HG03060 (cell line): Measurements from ENCODE around the gene TACC3.
A peak's percentile ranks its signal among the peaks of the same experiment; 100 is the strongest.
"Not testable (repeated sequence)": the region's sequence is repeated elsewhere in the genome, so short reads cannot be mapped to it uniquely, and the experiment has no call there.

ENCODE experiments used
- ATAC-seq: cut with Tn5 transposase; IDR thresholded peaks from one replicate; pipeline ENCODE4 v1.9.1; 2021; ENCODE audit warnings: low read depth, moderate number of reproducible peaks; ENCODE audit not compliant: unreplicated experiment

Gene TACC3

GRCh38 chr4:1701671-1702070 is 19.6 kb upstream of the TACC3 start:
- ATAC-seq = not testable (repeated sequence)

DNA sequence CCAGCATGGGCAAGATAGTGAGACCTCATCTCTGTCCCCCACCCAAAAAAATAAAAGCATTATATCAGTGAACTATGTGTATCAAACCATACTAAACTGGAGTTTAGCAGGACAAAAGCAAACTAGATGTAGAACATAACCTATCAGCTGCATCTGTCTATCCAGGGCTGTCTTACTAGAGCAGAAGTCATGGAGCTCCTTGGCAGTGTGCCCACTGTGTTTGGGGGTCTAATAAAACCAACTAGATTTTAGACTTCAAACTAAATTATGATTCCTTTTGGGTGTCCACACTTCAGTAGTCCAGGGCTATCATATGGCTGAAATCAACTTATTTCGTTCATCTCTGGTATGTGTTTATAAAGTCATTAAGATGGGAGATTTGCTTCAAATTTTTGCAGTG is 17.5 kb upstream of the TACC3 start:
- no peak for ATAC-seq

GRCh38 chr4:1705732-1706131 is 15.6 kb upstream of the TACC3 start:
- ATAC-seq = no peak

GRCh38 chr4:1706358-1706757 is 15.0 kb upstream of the TACC3 start:
- no peak for ATAC-seq

- ATAC-seq = no peak
Measured at GRCh38 chr4:1708581-1708980, 12.7 kb upstream of the TACC3 start.

DNA sequence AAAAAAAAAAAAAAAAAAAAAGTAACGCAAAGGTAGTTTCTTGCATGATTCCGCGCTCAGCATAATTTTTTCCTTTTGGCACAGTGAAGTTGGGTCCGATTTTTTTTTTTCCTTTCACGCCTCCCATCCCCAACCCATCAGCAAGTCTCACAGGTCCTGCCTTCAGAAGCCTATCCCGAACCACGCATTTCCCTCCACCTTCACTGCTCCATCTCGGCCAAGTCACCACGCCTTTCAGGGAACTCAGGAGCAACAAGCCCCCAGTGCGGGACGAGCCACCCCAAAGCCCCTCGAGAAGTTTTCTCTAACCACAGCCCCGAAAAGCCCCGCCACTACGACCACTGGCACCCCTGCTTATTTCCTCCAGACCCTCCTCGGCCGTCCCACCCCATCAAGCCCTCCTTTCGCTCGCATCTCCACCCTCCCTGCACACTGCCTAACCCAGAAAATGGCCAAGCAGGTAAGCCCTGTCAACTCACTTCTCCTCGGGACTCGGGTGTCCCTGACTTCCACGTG is 10.2 kb upstream of the TACC3 start:
- no peak for ATAC-seq

DNA sequence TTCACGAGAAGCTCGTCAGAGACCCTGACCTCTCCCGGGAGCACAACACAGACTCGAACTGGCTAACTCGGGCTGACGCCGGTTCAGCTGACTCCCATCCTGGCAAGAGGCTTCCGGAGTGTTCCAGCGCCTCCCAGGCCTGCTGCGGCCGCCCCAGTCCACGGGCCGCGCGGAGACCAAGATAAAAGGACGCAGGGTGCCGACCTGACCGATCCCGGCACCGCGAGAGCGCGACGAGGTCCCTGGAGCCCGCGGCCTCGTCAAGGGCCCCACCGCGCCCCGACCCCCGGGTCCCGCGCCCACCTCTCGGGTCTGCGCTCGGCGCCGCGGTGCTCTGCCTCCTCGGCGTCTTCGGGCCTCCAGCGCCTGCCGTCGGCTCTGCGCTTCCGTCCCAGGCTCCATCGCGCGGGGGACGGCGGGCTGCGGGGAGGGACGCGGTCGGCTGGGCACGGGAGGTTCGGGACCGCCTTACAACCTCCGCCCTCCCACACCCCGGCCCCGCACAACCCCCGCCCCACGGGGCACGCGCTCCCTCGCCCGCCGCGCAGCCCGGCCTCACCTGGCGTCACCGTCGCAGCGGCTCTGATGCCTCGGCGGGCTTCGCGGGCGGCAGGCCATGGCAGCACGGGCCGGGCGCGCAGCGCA is 9.6 kb upstream of the TACC3 start:
- ATAC-seq = no peak

- ATAC-seq = peak; percentile 51
Measured at GRCh38 chr4:1712216-1713002, 8.9 kb upstream of the TACC3 start, which contains the start of gene SLBP. Gene SLBP (minus strand): TSS chr4:1712319. CDS start chr4:1712188, 131 bp downstream.

DNA sequence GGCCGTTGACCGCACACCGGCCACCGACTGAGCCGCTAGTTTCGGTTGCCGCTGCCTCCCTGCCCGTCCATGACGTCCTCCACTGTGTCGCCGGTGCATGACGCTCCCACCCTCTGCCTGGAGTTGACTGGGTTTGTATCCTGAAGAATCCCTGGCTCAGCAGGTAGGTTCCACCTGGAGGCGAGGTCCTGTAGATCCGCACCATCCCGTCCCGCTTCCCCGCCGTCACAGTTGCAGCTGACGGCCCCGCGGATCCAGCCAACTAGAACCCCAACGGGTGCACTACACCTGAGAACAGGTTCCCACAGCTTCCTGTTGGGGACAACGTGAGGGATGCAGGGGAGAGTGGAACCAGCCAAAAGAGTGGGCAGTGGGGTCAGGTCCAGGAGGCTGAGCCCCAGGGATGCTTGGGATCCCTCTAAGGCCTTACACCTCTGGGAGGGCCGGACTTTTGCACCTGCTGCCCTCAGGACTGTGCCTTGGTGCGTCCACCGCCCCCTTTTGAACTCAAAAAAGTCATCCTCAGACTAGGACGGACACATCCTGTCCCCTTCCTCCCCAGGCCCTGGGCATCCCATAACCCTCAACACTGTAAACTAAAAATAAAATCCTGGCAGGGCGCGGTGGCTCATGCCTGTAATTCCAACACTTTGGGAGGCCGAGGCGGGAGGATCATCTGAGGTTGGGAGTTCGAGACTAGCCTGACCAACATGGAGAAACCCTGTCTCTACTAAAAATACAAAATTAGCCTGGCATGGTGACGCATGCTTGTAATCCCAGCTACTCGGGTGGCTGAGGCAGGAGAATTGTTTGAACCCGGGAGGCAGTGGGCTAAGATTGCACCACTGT is 8.1 kb upstream of the TACC3 start:
- ATAC-seq = no peak

GRCh38 chr4:1714303-1715001 is 6.9 kb upstream of the TACC3 start:
- ATAC-seq = no peak

DNA sequence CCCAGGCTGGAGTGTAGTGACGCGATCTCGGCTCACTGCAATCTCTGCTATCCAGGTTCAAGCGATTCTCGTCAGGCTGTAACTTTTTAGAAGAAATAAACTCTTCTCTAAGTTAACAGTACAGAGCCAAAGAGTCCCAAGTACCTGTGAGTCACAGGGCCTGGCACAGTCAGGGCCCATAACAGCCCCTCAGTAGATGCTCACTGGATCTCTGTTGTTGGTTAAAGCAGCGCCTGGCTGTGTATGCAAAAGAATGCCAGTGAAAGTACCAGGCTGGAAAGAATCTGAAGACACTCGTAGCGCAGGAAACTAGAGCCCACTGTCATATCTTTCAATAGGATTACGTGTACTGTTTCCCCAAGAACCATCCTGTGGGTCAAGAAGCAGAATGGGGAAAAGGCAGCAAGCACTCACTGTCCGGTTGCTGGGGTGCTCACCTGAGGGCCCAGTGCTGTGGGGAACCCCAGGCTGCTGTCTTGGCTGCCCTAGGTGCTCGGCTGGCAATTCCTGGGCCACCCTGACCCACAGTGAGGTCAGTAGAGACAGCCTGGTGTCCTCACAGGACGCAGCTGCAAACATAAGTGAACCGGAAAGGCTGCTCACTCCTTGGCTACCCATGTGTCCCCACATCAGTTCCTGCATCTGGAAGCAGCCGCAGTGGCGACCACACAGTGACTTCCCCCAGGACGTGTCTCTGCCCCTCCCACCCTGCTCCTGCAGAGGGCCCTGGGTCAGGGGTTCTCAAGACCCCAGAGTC is 6.1 kb upstream of the TACC3 start:
- ATAC-seq = no peak

- no peak for ATAC-seq
Measured at GRCh38 chr4:1716065-1716945, 5.0 kb upstream of the TACC3 start.

- no peak for ATAC-seq
Measured at GRCh38 chr4:1717129-1718094, 3.9 kb upstream of the TACC3 start.

GRCh38 chr4:1718095-1718850 is 3.0 kb upstream of the TACC3 start:
- ATAC-seq = no peak

GRCh38 chr4:1720163-1720983 is 948 bp upstream of the TACC3 start:
- no peak for ATAC-seq
